ENCODE data around the gene COL18A1. TPM values are rescaled to one million over a fixed set of nuclear protein-coding genes. Genes with fewer than 3 reads are reported as not detected.

Gene COL18A1
- total RNA-seq, 1 experiment from 2014 or later, result 676 TPM

DNA sequence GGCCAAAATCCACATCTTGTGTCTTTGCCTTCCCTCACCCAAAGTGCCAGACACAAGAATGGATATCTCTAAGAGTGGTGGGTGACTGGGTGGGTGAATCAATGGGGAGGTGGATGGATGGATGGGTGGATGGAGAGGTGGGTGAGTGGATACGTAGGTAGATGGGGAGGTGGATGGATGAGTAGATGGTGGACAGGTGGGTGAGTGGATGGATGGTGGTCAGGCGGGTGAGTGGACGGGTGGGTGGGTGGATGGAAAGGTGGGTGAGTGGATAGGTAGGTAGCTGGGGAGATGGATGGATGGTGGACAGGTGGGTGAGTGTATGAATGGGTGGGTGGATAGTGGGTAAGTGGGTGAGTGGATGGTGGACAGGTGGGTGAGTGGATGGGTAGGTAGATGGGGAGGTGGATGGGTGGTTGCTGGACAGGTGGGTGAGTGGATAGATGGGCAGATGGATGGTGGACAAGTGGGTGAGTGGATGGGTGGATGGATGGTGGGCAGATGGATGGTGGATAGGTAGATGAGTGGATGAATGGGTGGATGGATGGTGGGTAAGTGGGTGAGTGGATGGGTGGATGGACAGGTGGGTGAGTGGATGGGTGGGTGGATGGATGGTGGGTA, 103.0 kb downstream of the COL18A1 start:
- intact Hi-C loops (cut with micrococcal nuclease; ENCODE audit: unreplicated experiment) (no loop called here), in situ Hi-C loops (cut with HindIII; ENCODE audit: low pct_unique_long_range_greater_than_20kb, low sequenced_read_pairs) (no loop called here)
- Histone ChIP-seq H3K4me3 (ENCODE audit: low read depth in 2 of 2, low read length in 2 of 2) (no peak overlapping the region), H3K36me3 (ENCODE audit: control insufficient read depth, insufficient read depth, low read length) (no peaks in the 10 kb centered on the region; the same call in 1 of the 2 replicates), H3K9me3 (ENCODE audit: control insufficient read depth, insufficient read depth, low read depth, low read length) (no peaks in the 10 kb centered on the region), H3K27ac (ENCODE audit: low read length) (no peak overlapping the region), H3K4me1 (ENCODE audit: control insufficient read depth, insufficient read depth, low read length) (peaks cover 20% of the 10 kb centered on the region), H3K27me3 (ENCODE audit: control insufficient read depth, insufficient read depth, low read length) (no peaks in the 10 kb centered on the region)
- DNase-seq (ENCODE audit: low read depth, low spot score) (no peak), ATAC-seq (no peak)
- ChIA-PET CTCF (no interaction called here), POLR2A (no interaction called here)
- no TSS peak for BruUV-seq (replicated peaks)
- no peak for TF ChIP-seq TCF7L2 (IDR thresholded peaks at IDR 0.05; ENCODE audit: low read depth, low read length)
- no peak for TF ChIP-seq REST (IDR thresholded peaks at IDR 0.05; ENCODE audit: insufficient read depth in 1 of 2, low read depth in 2 of 2, low read length in 1 of 2)
- no peak for TF ChIP-seq SIN3A (IDR thresholded peaks at IDR 0.05; ENCODE audit: borderline replicate concordance, insufficient read depth, low read depth, low read length)
- no peak for TF ChIP-seq POLR2AphosphoS5 (IDR thresholded peaks at IDR 0.05; ENCODE audit: low read depth, low read length)
- TF ChIP-seq, protein P1, sequence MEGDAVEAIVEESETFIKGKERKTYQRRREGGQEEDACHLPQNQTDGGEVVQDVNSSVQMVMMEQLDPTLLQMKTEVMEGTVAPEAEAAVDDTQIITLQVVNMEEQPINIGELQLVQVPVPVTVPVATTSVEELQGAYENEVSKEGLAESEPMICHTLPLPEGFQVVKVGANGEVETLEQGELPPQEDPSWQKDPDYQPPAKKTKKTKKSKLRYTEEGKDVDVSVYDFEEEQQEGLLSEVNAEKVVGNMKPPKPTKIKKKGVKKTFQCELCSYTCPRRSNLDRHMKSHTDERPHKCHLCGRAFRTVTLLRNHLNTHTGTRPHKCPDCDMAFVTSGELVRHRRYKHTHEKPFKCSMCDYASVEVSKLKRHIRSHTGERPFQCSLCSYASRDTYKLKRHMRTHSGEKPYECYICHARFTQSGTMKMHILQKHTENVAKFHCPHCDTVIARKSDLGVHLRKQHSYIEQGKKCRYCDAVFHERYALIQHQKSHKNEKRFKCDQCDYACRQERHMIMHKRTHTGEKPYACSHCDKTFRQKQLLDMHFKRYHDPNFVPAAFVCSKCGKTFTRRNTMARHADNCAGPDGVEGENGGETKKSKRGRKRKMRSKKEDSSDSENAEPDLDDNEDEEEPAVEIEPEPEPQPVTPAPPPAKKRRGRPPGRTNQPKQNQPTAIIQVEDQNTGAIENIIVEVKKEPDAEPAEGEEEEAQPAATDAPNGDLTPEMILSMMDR (IDR thresholded peaks at IDR 0.05), result no peak

DNA sequence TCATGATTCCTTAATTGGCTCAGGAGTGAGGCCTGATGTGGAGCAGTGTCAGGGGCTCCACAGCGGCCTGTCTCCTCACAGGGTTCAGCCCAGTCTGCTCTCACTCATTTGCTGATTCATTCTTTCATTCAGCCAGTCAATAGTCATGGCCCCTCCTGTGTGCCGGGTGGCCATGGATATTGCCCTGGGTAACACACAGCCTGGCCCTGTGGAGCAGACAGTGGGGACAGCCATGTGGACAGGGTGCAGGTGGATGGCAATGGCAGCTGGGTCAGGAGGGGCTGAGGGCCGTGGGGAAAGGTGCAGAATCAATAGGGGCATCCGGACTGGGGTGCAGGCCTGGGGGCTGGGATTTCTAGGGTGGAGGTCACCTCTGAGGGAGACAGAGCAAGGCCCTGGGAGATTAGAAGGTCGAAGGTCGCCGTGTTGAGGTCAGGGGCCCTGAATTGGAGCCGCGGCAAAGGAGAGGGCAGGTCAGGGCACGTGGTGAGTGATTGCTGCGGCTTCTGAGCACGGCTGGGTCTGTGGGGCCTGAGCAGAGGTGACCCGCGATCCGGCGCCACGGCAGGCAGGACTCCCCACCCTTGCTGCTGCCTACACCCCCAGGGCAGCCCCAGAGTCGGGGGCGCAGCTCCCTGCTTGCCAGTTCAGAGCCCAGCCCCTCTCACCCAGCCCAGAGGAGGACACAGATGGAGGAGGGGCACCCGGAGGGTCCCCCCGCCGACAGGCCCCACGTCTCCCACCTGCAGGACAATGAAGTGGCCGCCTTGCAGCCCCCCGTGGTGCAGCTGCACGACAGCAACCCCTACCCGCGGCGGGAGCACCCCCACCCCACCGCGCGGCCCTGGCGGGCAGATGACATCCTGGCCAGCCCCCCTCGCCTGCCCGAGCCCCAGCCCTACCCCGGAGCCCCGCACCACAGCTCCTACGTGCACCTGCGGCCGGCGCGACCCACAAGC, 103.9 kb downstream of the COL18A1 start:
- H3K36me3 ChIP-seq (ENCODE audit: control insufficient read depth, insufficient read depth, low read length), result no peaks in the 10 kb centered on the region; the same call in 1 of the 2 replicates
- no TSS peak for BruUV-seq (replicated peaks)
- intact Hi-C loops (cut with micrococcal nuclease; ENCODE audit: unreplicated experiment) (no loop called here), in situ Hi-C loops (cut with HindIII; ENCODE audit: low pct_unique_long_range_greater_than_20kb, low sequenced_read_pairs) (no loop called here)
- DNase-seq (ENCODE audit: low read depth, low spot score) (no peak), ATAC-seq (peak; percentile 6; the same call in 1 of the 2 replicates)
- ChIA-PET POLR2A (no interaction called here), CTCF (no interaction called here)
- no peak overlapping the region for H3K4me3 ChIP-seq (ENCODE audit: low read depth in 2 of 2, low read length in 2 of 2)
- H3K27me3 ChIP-seq (ENCODE audit: control insufficient read depth, insufficient read depth, low read length), result no peaks in the 10 kb centered on the region
- H3K4me1 ChIP-seq (ENCODE audit: control insufficient read depth, insufficient read depth, low read length), result peaks cover 29% of the 10 kb centered on the region
- peak; percentile 6; the same call in 1 of the 2 replicates for TF ChIP-seq POLR2AphosphoS5 (IDR thresholded peaks at IDR 0.05; ENCODE audit: low read depth, low read length)
- TF ChIP-seq SIN3A (IDR thresholded peaks at IDR 0.05; ENCODE audit: borderline replicate concordance, insufficient read depth, low read depth, low read length), result no peak
- H3K27ac ChIP-seq (ENCODE audit: low read length), result no peak overlapping the region
- H3K9me3 ChIP-seq (ENCODE audit: control insufficient read depth, insufficient read depth, low read depth, low read length), result no peaks in the 10 kb centered on the region

All from Panc1 (cell line).